Tibial nerve (tissue), 3 donors: ENCODE results near the gene KAZN.

Experiments used
- CTCF ChIP-seq, 5 experiments: fragments of 200-600 bp in 3 of 5; fragments of 450-650 bp in 2 of 5; sonication (generic) in 3 of 5; IDR thresholded peaks; one replicate each; pipeline ENCODE4 v1.5.1; 2016 to 2019; ENCODE audit warnings: antibody characterized with exemption in 5 of 5, mild to moderate bottlenecking in 3 of 5, moderate library complexity in 2 of 5
- POLR2A ChIP-seq, 2 donors: fragments of 450-650 bp; IDR thresholded peaks; one replicate each; pipeline ENCODE4 v1.6.1; 2017; ENCODE audit warnings: antibody characterized with exemption in 2 of 2, mild to moderate bottlenecking in 2 of 2, moderate library complexity in 2 of 2

- TF ChIP-seq CTCF (IDR thresholded peaks at IDR 0.05), result no peak
- TF ChIP-seq POLR2A (IDR thresholded peaks at IDR 0.05), result no peak
Observed at GRCh38 chr1:14625572-14625971, 27.1 kb downstream of the KAZN start.
